IPS-18a (cell line): ENCODE data around the gene BSN.

ENCODE experiments used
- H3K27ac ChIP-seq: one replicate; pipeline ENCODE4 v1.5.1; 2013; ENCODE audit warnings: low read length
- H3K27me3 ChIP-seq: one replicate; pipeline ENCODE4 v1.6.1; 2013; ENCODE audit warnings: mild to moderate bottlenecking, low read length; ENCODE audit not compliant: control insufficient read depth, insufficient read depth
- H3K36me3 ChIP-seq: one replicate; pipeline ENCODE4 v1.6.1; 2013; ENCODE audit warnings: low read depth, low read length; ENCODE audit not compliant: control insufficient read depth
- H3K4me1 ChIP-seq: one replicate; pipeline ENCODE4 v1.6.1; 2013; ENCODE audit warnings: low read depth, low read length; ENCODE audit not compliant: control insufficient read depth
- H3K4me3 ChIP-seq: one replicate; pipeline ENCODE4 v1.5.1; 2013; ENCODE audit warnings: low read length
- H3K9ac ChIP-seq: one replicate; pipeline ENCODE4 v1.6.1; 2013; ENCODE audit warnings: mild to moderate bottlenecking, low read length, moderate library complexity
- H3K9me3 ChIP-seq: one replicate; pipeline ENCODE4 v1.6.1; 2013; ENCODE audit warnings: low read depth, low read length; ENCODE audit not compliant: control insufficient read depth

The BSN gene

GRCh38 chr3:49607796-49608195 lies 53.5 kb downstream of the BSN start:
- Histone ChIP-seq H3K36me3 (no peaks in the 10 kb centered on the region), H3K9ac (no peak overlapping the region), H3K4me1 (no peaks in the 10 kb centered on the region), H3K9me3 (no peaks in the 10 kb centered on the region), H3K4me3 (no peak overlapping the region), H3K27ac (no peak overlapping the region), H3K27me3 (no peaks in the 10 kb centered on the region)

DNA sequence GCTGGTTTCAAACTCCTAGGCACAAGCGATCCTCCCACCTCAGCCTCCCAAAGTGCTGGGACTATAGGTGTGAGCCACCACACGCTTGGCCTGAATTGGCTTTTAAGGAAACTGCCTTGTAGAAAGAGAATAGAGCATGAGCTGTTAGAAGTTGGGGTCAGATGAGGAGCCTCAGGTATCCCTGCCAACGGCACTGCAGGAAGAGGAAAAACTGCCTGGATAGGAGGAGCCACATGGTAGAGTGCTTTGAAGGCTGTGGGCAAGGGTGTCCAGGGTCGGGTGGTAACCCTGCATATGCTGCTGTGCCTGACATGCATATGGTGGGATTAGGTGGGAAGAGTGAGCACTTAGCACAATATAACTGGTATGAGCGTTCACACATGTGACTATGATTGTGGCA lies 55.0 kb downstream of the BSN start:
- Histone ChIP-seq H3K27ac (no peak overlapping the region), H3K9ac (no peak overlapping the region), H3K36me3 (no peaks in the 10 kb centered on the region), H3K4me1 (no peaks in the 10 kb centered on the region), H3K9me3 (no peaks in the 10 kb centered on the region), H3K4me3 (no peak overlapping the region), H3K27me3 (no peaks in the 10 kb centered on the region)

- Histone ChIP-seq H3K4me1 (no peaks in the 10 kb centered on the region), H3K27me3 (no peaks in the 10 kb centered on the region), H3K9me3 (no peaks in the 10 kb centered on the region), H3K9ac (no peak overlapping the region), H3K27ac (no peak overlapping the region), H3K36me3 (no peaks in the 10 kb centered on the region), H3K4me3 (no peak overlapping the region)
These were observed 55.5 kb downstream of the BSN start for GRCh38 chr3:49609815-49610214.

- no peak overlapping the region for H3K4me3 ChIP-seq
- H3K9ac ChIP-seq: no peak overlapping the region
- H3K9me3 ChIP-seq: no peaks in the 10 kb centered on the region
These were observed 56.5 kb downstream of the BSN start for GRCh38 chr3:49610666-49611280.

DNA sequence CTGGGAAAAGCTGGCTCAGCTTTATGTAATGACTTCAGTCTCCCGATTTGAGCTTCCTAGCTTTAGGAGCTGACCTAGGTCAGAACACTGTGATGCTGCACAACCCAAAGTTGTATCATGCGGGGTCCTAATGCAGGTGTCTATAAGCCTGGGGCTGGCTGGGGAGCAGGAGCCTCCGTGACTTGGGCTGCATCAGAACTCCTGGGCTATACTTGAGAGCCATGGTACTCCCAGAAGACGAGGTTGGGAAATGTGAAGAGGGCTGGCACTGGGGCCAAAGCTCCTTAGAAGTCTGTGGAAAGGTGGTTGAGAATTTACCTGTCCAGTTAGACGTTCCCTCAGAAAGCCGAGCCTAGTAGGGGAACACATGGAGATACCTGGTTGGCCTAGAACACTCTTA lies 57.0 kb downstream of the BSN start:
- no peaks in the 10 kb centered on the region for H3K9me3 ChIP-seq
- no peak overlapping the region for H3K4me3 ChIP-seq
- no peak overlapping the region for H3K27ac ChIP-seq
- peaks cover 3% of the 10 kb centered on the region for H3K4me1 ChIP-seq
- H3K27me3 ChIP-seq: no peaks in the 10 kb centered on the region
- H3K36me3 ChIP-seq: no peaks in the 10 kb centered on the region
- H3K9ac ChIP-seq: no peak overlapping the region

More at GRCh38 chr3:49610666-49611280, 56.5 kb downstream of the BSN start:
- Histone ChIP-seq H3K36me3 (no peaks in the 10 kb centered on the region), H3K27me3 (no peaks in the 10 kb centered on the region), H3K27ac (no peak overlapping the region), H3K4me1 (no peaks in the 10 kb centered on the region)

GRCh38 chr3:49611719-49612118 lies 57.4 kb downstream of the BSN start:
- Histone ChIP-seq H3K4me1 (peaks cover 7% of the 10 kb centered on the region), H3K36me3 (no peaks in the 10 kb centered on the region), H3K9me3 (no peaks in the 10 kb centered on the region), H3K27me3 (no peaks in the 10 kb centered on the region), H3K4me3 (no peak overlapping the region), H3K27ac (no peak overlapping the region), H3K9ac (no peak overlapping the region)

DNA sequence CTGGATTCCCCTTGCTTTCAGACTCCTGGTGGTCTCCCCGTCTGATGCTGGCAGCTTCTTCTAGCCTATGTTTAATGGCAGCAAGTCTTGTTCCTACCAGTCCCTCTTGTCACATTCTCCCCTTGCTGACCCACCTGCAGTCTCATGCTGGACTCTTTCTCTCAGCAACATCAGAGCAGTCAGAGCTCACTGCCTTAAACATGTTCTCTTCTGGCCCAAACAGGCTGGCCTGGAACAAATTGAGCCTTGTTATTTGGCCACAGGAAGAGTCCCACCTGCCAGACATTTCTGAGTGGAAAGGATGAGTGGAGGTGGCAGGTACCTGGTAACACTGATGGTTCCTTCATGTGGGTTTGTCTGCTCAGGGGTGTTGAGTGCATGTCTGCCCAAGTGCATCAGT lies 60.7 kb downstream of the BSN start:
- Histone ChIP-seq H3K36me3 (no peaks in the 10 kb centered on the region), H3K9me3 (no peaks in the 10 kb centered on the region), H3K9ac (no peak overlapping the region), H3K27me3 (no peaks in the 10 kb centered on the region), H3K4me1 (peaks cover 9% of the 10 kb centered on the region), H3K4me3 (no peak overlapping the region), H3K27ac (no peak overlapping the region)

DNA sequence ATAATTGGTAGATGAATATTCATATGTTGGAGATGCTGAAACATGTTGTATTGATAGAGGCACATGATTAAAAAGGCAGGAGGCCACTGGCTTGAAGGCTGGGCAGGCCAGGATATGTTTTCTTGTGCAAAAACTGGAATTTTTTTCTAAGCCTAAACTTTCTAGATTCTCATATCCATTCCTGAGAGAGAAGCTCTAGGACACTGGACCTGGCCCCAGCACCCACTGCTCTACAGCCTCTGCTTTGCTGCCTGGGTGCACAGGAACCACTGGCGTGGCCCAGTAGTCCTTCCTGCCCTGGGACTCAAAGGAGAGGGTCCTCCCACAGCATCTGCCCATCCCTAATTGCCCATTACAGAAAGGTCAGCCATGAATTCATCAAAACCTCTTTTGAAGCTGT lies 61.8 kb downstream of the BSN start:
- no peaks in the 10 kb centered on the region for H3K27me3 ChIP-seq
- H3K27ac ChIP-seq: no peak overlapping the region
- H3K36me3 ChIP-seq: no peaks in the 10 kb centered on the region
- no peak overlapping the region for H3K9ac ChIP-seq
- peaks cover 9% of the 10 kb centered on the region for H3K4me1 ChIP-seq
- H3K4me3 ChIP-seq: no peak overlapping the region
- H3K9me3 ChIP-seq: no peaks in the 10 kb centered on the region

DNA sequence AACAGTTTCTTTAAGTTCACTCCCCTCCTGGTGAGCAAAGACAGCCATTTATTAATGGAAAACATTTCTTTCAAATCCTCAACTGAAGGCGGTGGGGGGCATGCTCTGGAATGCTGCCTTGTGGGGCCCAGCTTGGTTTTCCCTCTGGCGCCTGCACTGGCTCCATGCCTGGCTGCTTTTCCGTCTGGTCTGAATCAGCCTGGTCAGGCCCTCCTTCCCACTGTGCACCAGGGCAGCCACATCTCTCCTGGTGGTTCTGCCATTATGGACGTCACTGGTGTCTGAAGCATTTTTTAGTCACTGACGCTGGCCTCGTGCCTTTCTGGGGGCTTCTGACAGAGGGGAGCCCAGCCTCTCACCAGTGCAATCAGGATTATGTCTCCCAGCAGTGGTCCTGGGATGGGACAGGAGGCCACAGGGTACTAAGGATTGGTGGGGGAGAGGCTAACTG lies 62.2 kb downstream of the BSN start:
- H3K27ac ChIP-seq: no peak overlapping the region

GRCh38 chr3:49617390-49618013 lies 63.2 kb downstream of the BSN start:
- H3K9me3 ChIP-seq: no peaks in the 10 kb centered on the region
- no peak overlapping the region for H3K27ac ChIP-seq
- H3K9ac ChIP-seq: no peak overlapping the region
- no peaks in the 10 kb centered on the region for H3K36me3 ChIP-seq
- H3K4me1 ChIP-seq: peaks cover 9% of the 10 kb centered on the region
- H3K4me3 ChIP-seq: no peak overlapping the region
- no peaks in the 10 kb centered on the region for H3K27me3 ChIP-seq

More for the DNA sequence above, 62.2 kb downstream of the BSN start:
- H3K4me1 ChIP-seq: peaks cover 9% of the 10 kb centered on the region
- H3K9ac ChIP-seq: no peak overlapping the region
- no peaks in the 10 kb centered on the region for H3K27me3 ChIP-seq
- H3K9me3 ChIP-seq: no peaks in the 10 kb centered on the region
- H3K4me3 ChIP-seq: no peak overlapping the region
- no peaks in the 10 kb centered on the region for H3K36me3 ChIP-seq

DNA sequence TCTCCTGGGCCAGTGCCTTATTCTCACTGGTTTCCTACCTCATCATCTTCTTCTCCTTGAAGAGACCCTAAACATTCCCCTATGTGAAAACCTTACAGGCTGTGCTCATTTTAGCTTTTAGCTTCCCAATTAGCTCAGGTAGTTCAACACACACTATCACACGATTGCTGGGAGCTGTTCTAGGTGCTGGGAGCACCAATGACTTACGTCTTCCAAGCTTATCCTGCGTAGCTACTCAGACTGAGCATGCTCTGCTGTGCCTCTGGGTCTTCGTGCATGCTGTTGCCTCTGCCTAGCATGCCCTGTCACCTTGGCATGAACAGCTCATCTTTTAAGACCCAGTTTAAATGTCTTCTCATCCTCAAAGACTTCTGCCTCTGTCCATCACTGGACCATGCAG lies 64.1 kb downstream of the BSN start:
- Histone ChIP-seq H3K4me3 (no peak overlapping the region), H3K4me1 (peaks cover 9% of the 10 kb centered on the region), H3K9ac (no peak overlapping the region), H3K27me3 (no peaks in the 10 kb centered on the region), H3K9me3 (no peaks in the 10 kb centered on the region), H3K27ac (no peak overlapping the region), H3K36me3 (no peaks in the 10 kb centered on the region)

GRCh38 chr3:49619649-49620048 lies 65.4 kb downstream of the BSN start:
- no peak overlapping the region for H3K27ac ChIP-seq

More at GRCh38 chr3:49619649-49620048, 65.4 kb downstream of the BSN start:
- Histone ChIP-seq H3K36me3 (no peaks in the 10 kb centered on the region), H3K9ac (no peak overlapping the region), H3K4me3 (no peak overlapping the region), H3K9me3 (no peaks in the 10 kb centered on the region), H3K4me1 (peaks cover 9% of the 10 kb centered on the region), H3K27me3 (no peaks in the 10 kb centered on the region)
